B cell (primary cell): ENCODE data around the gene SRP54. TPM values are rescaled to one million over a fixed set of nuclear protein-coding genes. Genes with fewer than 3 reads are reported as not detected.

Experiments
- ATAC-seq: fragments of 200-7000 bp; cut with Tn5 transposase; one replicate; pipeline ENCODE4 v1.10.0; 2021; ENCODE audit warnings: low read depth, mild to moderate bottlenecking, moderate number of reproducible peaks, moderate library complexity
- CTCF ChIA-PET: fragments of 350-600 bp; sonication (Branson Sonifier 250); formaldehyde crosslinking; loops from one replicate; lab custom pipeline; 2021; ENCODE audit warnings: antibody characterized with exemption, inconsistent platforms; lab: Charles Lee
- POLR2A ChIA-PET: fragments of 350-600 bp; sonication (Branson Sonifier 250); formaldehyde crosslinking; loops from one replicate; lab custom pipeline; 2021; ENCODE audit warnings: antibody characterized with exemption; lab: Charles Lee
- DNase-seq: peaks from one replicate; pipeline ENCODE4 v3.0.0; 2013
- H2AFZ ChIP-seq: 2 replicates; pipeline ENCODE4 v1.6.1; 2012; ENCODE audit warnings: mild to moderate bottlenecking, low read depth, low read length; ENCODE audit not compliant: insufficient read depth, poor library complexity, severe bottlenecking
- H3K27ac ChIP-seq, 2 donors: 1 replicate in 1 of 2; 2 replicates in 1 of 2; pipeline ENCODE4 v1.5.1; 2012 to 2013; ENCODE audit warnings: low read length in 2 of 2, mild to moderate bottlenecking in 2 of 2, moderate library complexity in 1 of 2
- H3K27me3 ChIP-seq, 4 experiments: fragments of 200-600 bp in 1 of 4; sonication (generic) in 1 of 4; replicated peaks in 1 of 4; 1 replicate in 2 of 4; 2 replicates in 2 of 4; pipeline versions ENCODE4 v1.6.1 to v1.7.0; 2013 to 2016; ENCODE audit warnings: low read length in 3 of 4, mild to moderate bottlenecking in 2 of 4, mixed read lengths in 1 of 4, moderate library complexity in 1 of 4; ENCODE audit not compliant: insufficient read depth in 4 of 4, control insufficient read depth in 3 of 4; ENCODE audit errors: control extremely low read depth in 1 of 4
- H3K36me3 ChIP-seq, 2 experiments: replicated peaks in 1 of 2; 1 replicate in 1 of 2; 2 replicates in 1 of 2; pipeline versions ENCODE4 v1.6.1 to v1.7.1; 2013; ENCODE audit warnings: low read length in 1 of 2; ENCODE audit not compliant: insufficient read depth in 2 of 2, control insufficient read depth in 1 of 2; ENCODE audit errors: control extremely low read depth in 1 of 2, extremely low read depth in 1 of 2
- H3K4me1 ChIP-seq, 2 donors: fragments of 200-600 bp in 1 of 2; sonication (generic) in 1 of 2; 1 replicate in 1 of 2; 2 replicates in 1 of 2; pipeline versions ENCODE4 v1.5.1 to v1.6.1; 2013 to 2017; ENCODE audit warnings: low read length in 2 of 2; ENCODE audit not compliant: control insufficient read depth in 2 of 2, insufficient read depth in 2 of 2
- H3K4me2 ChIP-seq: replicated peaks from 2 replicates; pipeline ENCODE3; 2012; ENCODE audit warnings: mild to moderate bottlenecking, low read depth, low read length; ENCODE audit not compliant: poor library complexity, severe bottlenecking
- H3K4me3 ChIP-seq, 5 experiments: fragments of 200-600 bp in 1 of 5; sonication (generic) in 1 of 5; 1 replicate in 3 of 5; 2 replicates in 2 of 5; pipeline versions ENCODE4 v1.5.1 to v1.7.0; 2011 to 2016; ENCODE audit warnings: low read length in 4 of 5, mild to moderate bottlenecking in 4 of 5, low read depth in 2 of 5, control low read depth in 1 of 5, moderate library complexity in 1 of 5; ENCODE audit not compliant: insufficient read depth in 1 of 5; ENCODE audit errors: control extremely low read depth in 1 of 5, extremely low read depth in 1 of 5
- H3K79me2 ChIP-seq: fragments of 200-600 bp; sonication (generic); one replicate; pipeline ENCODE4 v1.6.0; 2016; ENCODE audit warnings: low read length; ENCODE audit not compliant: control insufficient read depth, insufficient read depth
- H3K9ac ChIP-seq: fragments of 200-600 bp; sonication (generic); 2 replicates; pipeline ENCODE4 v1.6.1; 2017; ENCODE audit warnings: mild to moderate bottlenecking, low read length, moderate library complexity
- H3K9me3 ChIP-seq, 3 donors: one replicate each; pipeline versions ENCODE4 v1.6.1 to v1.7.1; 2013; ENCODE audit warnings: low read length in 2 of 3; ENCODE audit not compliant: control insufficient read depth in 2 of 3, insufficient read depth in 1 of 3; ENCODE audit errors: control extremely low read depth in 1 of 3
- H4K20me1 ChIP-seq: 2 replicates; pipeline ENCODE4 v1.6.0; 2012; ENCODE audit warnings: mild to moderate bottlenecking, low read length; ENCODE audit not compliant: insufficient read depth, control insufficient read depth, poor library complexity, severe bottlenecking
- H3K27ac Mint-ChIP-seq: one replicate; pipeline ENCODE4 v1.8.0; 2021; ENCODE audit warnings: mixed read lengths
- H3K27me3 Mint-ChIP-seq: one replicate; pipeline ENCODE4 v1.8.0; 2021; ENCODE audit warnings: mixed read lengths
- H3K4me1 Mint-ChIP-seq: one replicate; pipeline ENCODE4 v1.8.0; 2021; ENCODE audit warnings: mixed read lengths
- H3K4me3 Mint-ChIP-seq: one replicate; pipeline ENCODE4 v1.8.0; 2021; ENCODE audit warnings: mixed read lengths
- H3K9me3 Mint-ChIP-seq: one replicate; pipeline ENCODE4 v1.8.0; 2022; ENCODE audit warnings: mixed read lengths; ENCODE audit not compliant: insufficient read depth
- EZH2 ChIP-seq: IDR thresholded peaks from 2 replicates; pipeline ENCODE4 v1.6.1; 2012; ENCODE audit warnings: borderline replicate concordance, low read depth, mild to moderate bottlenecking, moderate library complexity, low read length; ENCODE audit not compliant: insufficient read depth, poor library complexity, severe bottlenecking
- WGBS: methylation state at CpG from one replicate; pipeline ENCODE4 v1.1.5; 2013; ENCODE audit warnings: missing lambda C conversion rate; ENCODE audit not compliant: insufficient coverage; 5-methylcytosine and 5-hydroxymethylcytosine counted together
- intact Hi-C: fragments of 100-400 bp; cut with micrococcal nuclease; formaldehyde crosslinking; loops from one replicate; pipeline ENCODE4 v1.10.0; 2022
- polyA plus RNA-seq: library from polyadenylated mRNA; depleted of rRNA; stranded (reverse); fragments of >200 nt; gene quantifications from 2 replicates; pipeline ENCODE4 v1.2.3, GENCODE V29; 2012
- total RNA-seq, 2 donors: library from RNA; stranded (reverse); fragments of 120-200 nt in 1 of 2; gene quantifications; 1 replicate in 1 of 2; 2 replicates in 1 of 2; pipeline versions ENCODE4 v1.2.3 to v1.2.4, GENCODE V29; 2013 to 2022
- TF ChIP-seq, protein P1 (sequence below): fragments of 200-600 bp; IDR thresholded peaks from one replicate; pipeline ENCODE4 v1.8.0; 2022; ENCODE audit warnings: antibody characterized with exemption, mild to moderate bottlenecking

Gene SRP54
- total and polyA plus RNA-seq, 2 donors (not counting 1 experiment from before 2014, with no cell fraction given), result 18.4 to 54.9 TPM

DNA sequence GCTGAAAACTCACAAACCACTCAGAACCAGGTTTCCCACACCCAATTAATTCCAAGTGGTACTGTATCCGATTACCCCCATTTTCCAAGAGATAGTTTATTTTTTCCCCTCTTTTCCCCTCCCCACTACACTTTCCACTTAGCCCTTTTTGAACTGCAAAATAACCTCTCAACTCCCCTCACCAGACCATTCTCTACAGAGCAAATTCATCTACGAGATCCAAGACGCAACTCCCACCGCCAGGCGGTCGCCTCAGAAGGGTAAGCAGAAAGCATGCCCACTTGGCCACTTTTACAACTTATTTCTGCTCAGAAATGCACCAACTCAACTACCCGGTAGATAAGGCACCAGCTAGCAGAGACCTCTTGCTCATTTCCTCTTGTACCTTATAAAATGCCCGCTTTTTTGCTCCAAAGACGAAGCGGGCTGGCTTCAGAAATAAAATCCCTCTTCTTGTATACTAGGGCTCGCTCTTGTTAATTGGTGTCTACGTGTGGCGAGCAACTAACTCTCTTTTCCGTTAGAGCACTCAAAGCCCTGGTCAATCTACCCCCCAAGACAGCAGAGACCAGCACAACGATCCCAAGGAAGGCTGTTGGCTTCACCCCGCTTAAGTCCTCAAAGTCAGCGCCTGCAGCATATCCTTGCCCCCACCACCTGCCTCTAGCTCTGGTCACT lies 910 bp upstream of the SRP54 start:
- intact Hi-C loops, result loop anchor here (1.0 to 5.0 kb wide), 11 partner anchors 64 to 844 kb away; partner anchors contain the start of genes BRMS1L, EAPP, FAM177A1 and NFKBIA
- no peak for DNase-seq

More for the DNA sequence above, 910 bp upstream of the SRP54 start:
- H3K9me3 ChIP-seq, result no peaks in the 10 kb centered on the region
- ChIA-PET POLR2A (interaction anchor here (0.6 to 3.1 kb wide), 9 partner anchors 14 to 422 kb away, joined by 3 to 22 read pairs (median 5); partner anchors contain the start of genes CFL2, FAM177A1, NFKBIA and PPP2R3C), CTCF (interaction anchor here (0.9 to 2.9 kb wide), 8 partner anchors 65 to 422 kb away, joined by 3 to 15 read pairs (median 4); partner anchors contain the start of genes BAZ1A, FAM177A1 and PRORP)
- under 1% methylated on average over 14 of the region's 17 CpGs for WGBS
- H3K27me3 ChIP-seq, result no peaks in the 10 kb centered on the region
- peak overlapping the region; percentile 90 for H3K4me2 ChIP-seq
- Mint-ChIP-seq H3K4me1 (peaks cover 18% of the 10 kb centered on the region), H3K9me3 (no peaks in the 10 kb centered on the region), H3K27ac (no peak overlapping the region), H3K4me3 (no peak overlapping the region), H3K27me3 (no peaks in the 10 kb centered on the region)
- H3K79me2 ChIP-seq, result peaks cover 83% of the 10 kb centered on the region
- peak overlapping the region; percentile 95 to 97 for H3K27ac ChIP-seq
- peak overlapping the region; percentile 96 for H3K9ac ChIP-seq
- H3K4me3 ChIP-seq, result peak overlapping the region; percentile 71 to 99 (median 95)
- peak; percentile 4 for ATAC-seq
- peak overlapping the region; percentile 92 for H2AFZ ChIP-seq
- peaks cover 25 to 26% of the 10 kb centered on the region in 2 donors for H3K4me1 ChIP-seq
- no peaks in the 10 kb centered on the region for H3K36me3 ChIP-seq
- peaks cover 4% of the 10 kb centered on the region for H4K20me1 ChIP-seq
- TF ChIP-seq, protein P1, sequence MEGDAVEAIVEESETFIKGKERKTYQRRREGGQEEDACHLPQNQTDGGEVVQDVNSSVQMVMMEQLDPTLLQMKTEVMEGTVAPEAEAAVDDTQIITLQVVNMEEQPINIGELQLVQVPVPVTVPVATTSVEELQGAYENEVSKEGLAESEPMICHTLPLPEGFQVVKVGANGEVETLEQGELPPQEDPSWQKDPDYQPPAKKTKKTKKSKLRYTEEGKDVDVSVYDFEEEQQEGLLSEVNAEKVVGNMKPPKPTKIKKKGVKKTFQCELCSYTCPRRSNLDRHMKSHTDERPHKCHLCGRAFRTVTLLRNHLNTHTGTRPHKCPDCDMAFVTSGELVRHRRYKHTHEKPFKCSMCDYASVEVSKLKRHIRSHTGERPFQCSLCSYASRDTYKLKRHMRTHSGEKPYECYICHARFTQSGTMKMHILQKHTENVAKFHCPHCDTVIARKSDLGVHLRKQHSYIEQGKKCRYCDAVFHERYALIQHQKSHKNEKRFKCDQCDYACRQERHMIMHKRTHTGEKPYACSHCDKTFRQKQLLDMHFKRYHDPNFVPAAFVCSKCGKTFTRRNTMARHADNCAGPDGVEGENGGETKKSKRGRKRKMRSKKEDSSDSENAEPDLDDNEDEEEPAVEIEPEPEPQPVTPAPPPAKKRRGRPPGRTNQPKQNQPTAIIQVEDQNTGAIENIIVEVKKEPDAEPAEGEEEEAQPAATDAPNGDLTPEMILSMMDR, result peak; percentile 54
- no peak for TF ChIP-seq EZH2
